Measurements from ENCODE around the gene PAN2.
"Not testable (repeated sequence)": the region's sequence is repeated elsewhere in the genome, so short reads cannot be mapped to it uniquely, and the experiment has no call there.

The PAN2 gene

DNA sequence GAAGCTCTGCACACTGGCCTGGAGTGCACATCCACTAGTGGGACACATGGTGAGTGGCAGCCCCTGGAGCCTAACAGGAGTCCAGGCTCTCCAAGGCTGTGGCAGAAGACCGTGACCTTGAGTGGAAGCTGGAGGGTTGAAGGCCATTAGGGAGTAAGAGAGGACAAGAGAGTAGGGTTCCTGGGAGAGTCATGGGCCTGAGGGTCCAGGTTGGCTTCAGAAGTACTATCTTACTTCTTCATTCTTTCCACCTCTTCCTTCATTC lies 5.3 kb upstream of the PAN2 start:
- no peak for DNase-seq

DNA sequence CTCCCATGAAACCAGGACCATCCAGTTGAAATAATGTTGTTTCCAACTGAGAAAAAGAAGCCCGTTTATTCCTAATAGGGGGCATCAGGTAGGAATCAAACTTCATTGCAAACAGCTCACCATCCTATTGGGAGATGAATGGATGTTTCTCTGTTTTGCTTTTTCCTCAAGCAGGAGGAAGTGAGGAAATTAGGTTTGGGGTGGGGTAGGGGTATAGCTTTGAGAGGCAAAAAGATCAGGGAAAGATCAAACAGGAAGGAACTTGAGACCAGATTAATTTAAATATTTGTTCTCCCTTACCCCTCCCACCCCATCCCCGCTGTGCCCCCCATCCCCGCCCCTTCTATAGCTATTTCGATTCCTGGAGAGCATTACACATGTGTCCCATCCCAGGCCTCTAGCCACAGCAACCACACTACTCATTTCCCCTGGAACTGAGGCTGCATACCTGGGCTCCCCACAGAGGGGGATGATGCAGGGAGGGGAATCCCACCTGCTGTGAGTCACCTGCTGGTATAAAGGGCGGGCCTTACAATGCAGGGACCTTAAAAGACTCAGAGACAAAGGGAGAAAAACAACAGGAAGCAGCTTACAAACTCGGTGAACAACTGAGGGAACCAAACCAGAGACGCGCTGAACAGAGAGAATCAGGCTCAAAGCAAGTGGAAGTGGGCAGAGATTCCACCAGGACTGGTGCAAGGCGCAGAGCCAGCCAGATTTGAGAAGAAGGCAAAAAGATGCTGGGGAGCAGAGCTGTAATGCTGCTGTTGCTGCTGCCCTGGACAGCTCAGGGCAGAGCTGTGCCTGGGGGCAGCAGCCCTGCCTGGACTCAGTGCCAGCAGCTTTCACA lies 4.7 kb upstream of the PAN2 start, which contains the start of gene IL23A:
Gene IL23A, plus strand, starts transcription at position 577 of the 850 bp plus-strand sequence. Its CDS starts 161 bp downstream, at position 738.
- DNase-seq = no peak

DNA sequence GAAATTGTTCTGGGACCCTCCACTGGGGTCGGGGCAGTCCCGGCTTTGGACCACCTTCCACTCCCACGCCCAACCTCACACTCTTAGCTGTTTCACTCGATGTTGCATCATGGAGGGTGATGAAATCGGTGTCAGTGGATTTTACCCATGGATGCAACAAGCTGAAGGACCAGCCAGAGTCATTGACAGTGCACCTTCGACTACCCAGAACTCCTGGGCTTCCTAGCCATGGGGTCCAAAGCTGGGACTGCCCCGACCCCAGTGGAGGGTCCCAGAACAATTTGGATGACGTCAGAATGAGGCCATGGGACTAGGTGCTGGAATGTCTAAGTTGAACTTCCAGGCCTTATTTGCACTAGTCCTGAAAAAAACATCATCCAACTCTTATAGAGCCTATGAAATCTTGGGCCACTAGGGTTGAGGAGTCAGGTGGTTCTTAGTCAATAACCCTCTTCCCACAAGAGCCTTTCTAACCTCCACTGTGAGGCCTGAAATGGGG lies 4.0 kb upstream of the PAN2 start:
- no peak for DNase-seq

DNA sequence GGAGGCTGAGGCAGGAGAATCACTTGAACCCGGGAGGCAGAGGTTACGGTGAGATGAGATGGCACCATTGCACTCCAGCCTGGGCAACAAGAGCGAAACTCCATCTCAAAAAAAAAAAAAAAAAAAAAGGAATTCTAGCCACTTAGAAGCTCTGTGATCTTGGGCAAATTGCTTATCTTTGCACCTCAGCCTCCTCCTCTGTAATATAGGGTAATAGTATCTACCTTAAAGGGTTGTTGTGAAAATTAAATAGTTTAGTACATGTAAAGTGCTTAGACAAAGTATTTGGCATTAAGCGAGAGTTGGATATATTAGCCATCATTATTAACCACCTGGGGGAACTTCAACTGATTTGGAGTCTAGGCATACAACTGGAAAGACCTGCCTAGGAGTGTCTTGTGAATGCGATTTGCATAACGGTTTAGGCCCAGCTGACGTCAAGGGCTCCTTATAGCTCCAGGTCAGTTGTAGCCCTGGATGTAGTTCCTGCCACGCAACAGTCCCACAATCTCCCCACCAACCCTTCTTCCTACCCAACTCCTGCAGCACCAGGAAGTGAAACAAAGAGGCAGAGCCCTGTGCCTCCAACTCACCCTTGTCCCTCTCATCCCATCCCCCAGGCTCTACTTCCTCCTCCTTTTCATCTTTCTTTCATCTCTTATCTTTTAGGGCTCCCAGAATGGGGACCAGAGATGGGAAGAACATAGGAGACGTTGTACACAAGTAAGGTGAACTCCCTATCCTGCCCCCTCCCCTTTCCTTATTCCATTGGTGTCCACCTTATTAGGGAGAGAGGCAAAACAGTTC lies 2.8 kb upstream of the PAN2 start:
- no peak for DNase-seq

DNA sequence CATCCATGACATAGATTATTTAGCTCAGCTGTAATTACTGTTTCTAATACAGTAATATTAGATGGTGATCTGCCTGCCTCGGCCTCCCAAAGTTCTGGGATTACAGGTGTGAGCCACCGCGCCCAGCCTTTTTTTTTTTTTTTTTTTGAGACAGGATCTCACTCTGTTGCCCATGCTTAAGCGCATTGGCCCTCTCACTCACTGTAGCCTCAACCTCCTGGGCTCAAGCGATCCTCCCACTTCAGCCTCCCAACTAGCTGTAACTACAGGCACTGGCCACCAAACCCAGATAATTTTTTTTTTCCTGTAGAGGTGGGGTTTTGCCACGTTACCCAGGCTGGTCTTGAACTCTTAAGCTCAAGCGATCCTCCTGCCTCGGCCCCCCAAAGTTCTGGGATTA lies 1.7 kb upstream of the PAN2 start:
- not testable (repeated sequence) for DNase-seq

DNA sequence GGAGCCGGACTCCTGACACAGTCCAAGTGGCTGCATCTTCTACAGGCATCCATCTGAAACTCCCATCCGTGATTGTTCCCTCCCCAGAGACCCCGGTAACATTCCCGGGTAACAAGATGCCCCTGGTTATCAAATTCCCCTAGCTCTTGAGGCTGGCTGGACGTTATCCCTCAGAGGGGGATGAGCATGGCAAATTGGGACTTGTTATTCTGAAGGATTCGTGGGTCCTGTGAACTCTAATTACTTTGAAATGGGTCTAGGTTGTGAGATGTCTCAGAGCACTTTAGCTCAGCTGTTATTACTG lies 642 bp upstream of the PAN2 start:
- no peak for DNase-seq

DNA sequence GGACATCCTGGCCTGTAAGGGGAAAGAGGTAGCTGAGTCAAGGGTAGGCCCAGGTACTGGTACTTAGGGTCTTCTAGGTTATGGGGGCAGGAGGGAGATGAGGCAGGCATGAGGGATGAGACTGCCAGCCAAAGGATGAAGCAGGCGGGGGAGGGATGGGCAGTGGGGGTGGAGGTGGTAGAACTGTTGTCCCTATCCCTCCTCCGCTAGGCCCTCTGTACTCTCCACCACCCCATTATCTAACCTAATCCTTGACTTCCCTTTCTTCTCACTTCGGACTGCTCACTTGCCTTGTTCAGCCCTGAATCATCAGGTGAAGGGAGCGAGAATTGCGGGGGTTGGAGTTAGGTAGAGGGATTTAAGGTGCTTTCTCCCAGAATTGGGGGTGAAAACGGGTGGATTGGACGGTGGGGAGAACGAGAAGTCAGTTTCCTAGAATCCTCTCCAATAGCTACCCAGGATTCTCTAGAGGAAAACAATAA lies 562 bp downstream of the PAN2 start:
- DNase-seq = no peak

DNA sequence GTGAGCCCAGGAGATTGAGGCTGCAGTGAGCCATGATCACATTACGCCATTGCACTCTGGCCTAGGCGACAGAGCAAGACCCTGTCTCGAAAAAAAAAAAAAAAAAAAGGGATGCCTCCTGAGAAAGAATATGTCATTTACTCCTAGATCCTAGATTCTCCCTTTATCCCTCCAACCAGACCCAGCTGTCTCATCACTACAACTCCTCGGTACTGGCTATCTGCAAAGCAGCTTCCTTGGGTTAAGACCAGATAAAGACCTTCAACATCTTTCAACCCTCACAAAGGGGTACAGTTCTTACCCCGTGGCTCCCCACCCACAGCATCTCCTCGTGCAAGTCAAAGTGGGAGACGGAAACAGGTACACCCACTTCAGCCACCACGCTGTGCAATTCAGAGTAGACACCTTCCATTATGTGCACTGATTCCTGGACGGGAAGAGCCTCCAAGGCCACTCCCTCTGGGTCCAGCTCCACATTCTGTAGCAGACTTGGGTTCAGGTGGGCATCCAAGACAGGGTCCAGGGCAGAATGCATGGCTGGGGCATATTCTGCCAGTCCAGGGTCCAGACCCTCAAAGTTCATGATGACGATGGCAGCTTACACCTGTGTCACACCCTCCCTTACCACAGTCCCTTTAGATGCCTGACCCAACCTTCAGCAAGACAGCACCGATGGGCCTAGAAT lies 1.1 kb downstream of the PAN2 start:
- DNase-seq = no peak

DNA sequence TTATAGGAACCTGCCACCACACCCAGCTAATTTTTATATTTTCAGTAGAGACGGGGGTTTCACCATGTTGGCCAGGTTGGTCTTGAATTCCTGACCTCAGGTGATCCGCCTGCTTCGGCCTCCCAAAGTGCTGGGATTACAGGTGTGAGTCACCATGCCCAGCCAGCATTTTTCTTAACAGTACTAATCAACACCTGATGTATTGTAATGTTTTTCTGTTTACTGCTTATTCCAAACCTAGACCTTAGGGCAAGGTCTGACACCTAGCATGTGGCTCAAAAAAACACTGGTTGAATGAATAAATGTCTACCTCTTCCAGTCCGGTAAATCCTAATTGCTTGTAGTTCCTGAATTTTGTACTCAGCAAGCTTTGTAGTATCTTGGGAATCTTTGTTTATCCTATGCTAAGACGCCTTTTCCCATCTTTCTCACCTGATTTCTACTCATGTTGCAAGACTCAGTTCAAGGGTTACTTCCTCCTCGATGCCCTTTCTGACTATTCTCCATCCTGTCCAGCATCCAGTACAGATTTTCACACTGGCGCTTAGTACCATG lies 2.8 kb downstream of the PAN2 start:
- no peak for DNase-seq

DNA sequence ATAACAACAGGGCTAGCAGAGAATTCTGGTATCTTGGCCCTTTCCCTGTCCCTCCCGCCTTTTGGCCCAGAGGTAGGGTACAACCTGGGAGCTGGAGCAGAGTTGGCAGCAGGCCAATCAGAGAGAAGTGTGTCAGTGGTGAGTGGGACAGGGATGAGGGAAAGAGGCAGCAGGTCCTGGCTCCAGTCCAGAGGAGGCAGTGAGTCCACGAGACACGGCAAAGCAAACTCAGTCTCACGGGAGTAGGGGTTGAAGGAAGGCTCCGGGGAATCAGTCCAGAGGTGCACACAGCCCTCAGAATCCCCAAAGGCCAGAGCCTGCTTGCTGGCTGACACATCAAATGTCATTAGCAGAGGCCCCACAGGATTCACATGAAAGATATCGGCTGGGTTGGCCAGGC lies 7.3 kb downstream of the PAN2 start:
- DNase-seq = no peak

DNA sequence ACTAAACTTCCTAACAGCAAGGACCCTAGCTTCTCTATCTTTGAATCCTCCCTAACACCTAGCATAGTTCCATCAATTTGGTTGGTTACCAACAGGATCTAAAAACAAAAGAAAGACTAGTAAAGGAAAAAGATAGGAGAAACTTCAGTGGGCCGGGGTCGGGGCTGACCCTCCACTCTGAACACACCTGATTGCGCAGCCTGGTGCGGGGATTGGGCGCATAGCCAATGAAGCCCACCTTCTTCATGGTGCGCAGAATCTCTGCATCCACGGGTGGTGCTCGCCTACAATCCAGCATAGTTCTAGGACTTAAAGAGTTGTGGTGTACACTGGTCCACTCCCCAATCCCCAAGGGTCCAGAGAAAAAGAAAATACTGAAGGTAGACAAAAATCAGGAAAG lies 7.7 kb downstream of the PAN2 start:
- DNase-seq = no peak

DNA sequence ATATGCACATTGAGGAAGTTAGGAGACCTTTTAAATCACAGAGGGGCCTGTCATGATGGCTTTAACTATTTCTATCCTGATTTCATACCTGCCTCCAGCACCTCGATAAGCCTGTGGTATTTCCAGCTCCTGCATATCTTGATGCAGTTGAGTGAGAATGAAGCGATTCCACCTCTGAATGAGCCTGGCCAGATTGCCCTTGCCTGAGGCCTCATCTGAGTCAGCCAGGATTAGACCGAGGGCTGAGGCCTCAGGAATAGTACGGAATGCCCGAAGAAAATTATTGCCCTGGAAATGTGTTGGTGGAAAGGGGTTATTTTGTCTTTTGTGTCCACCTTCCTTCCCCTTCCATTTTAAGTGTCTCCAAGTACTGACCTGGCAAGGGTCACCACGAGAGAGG lies 9.6 kb downstream of the PAN2 start:
- no peak for DNase-seq

DNA sequence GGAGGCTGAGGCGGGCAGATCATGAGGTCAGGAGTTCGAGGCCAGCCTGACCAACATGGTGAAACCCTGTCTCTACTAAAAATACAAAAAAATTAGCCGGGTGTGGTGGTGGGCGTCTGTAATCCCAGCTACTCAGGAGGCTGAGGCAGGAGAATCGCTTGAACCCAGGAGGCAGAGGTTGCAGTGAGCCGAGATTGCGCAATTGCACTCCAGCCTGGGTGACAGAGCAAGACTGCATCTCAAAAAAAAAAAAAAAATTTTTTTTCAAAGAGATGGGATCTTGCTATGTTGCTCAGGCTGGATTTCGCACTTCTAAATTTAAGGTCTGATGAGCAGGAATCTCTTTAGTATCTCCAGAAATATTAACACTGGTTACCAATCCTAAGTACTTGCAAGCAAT lies 12.2 kb downstream of the PAN2 start:
- DNase-seq = not testable (repeated sequence)

DNA sequence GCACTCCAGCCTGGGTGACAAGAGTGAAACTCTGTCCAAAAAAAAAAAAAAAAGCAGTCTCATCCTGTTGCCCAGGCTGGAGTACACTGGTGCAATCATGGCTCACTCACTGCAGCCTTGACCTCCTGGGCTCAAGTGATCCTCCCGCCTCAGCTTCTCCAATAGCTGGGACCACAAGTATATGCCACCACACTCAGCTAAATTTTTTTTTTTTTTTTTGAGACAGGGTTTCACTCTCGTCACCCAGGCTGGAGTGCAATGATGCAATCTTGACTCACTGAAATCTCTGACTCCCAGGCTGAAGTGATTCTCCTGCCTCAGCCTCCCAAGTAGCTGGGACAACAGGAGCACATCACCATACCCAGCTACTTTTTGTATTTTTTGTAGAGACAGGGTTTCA lies 12.8 kb downstream of the PAN2 start:
- no peak for DNase-seq

DNA sequence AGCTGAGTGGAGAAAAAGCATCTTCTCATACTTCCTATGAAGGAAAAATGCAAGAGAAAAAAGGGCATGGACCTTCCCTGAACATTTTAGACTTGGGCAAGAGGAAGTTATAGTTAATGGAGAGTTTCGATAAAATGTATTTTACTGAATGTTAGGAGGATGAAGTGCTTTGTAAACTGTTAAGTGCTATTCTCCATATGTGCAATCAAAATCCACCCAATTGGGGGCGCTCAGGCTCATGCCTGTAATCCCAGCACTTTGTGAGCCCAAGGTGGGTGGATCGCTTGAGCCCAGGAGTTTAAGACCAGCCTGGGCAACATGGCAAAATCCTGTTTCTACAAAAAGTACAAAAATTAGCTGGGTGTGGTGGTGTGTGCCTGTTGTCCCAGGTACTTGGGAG lies 16.1 kb downstream of the PAN2 start:
- no peak for DNase-seq

DNA sequence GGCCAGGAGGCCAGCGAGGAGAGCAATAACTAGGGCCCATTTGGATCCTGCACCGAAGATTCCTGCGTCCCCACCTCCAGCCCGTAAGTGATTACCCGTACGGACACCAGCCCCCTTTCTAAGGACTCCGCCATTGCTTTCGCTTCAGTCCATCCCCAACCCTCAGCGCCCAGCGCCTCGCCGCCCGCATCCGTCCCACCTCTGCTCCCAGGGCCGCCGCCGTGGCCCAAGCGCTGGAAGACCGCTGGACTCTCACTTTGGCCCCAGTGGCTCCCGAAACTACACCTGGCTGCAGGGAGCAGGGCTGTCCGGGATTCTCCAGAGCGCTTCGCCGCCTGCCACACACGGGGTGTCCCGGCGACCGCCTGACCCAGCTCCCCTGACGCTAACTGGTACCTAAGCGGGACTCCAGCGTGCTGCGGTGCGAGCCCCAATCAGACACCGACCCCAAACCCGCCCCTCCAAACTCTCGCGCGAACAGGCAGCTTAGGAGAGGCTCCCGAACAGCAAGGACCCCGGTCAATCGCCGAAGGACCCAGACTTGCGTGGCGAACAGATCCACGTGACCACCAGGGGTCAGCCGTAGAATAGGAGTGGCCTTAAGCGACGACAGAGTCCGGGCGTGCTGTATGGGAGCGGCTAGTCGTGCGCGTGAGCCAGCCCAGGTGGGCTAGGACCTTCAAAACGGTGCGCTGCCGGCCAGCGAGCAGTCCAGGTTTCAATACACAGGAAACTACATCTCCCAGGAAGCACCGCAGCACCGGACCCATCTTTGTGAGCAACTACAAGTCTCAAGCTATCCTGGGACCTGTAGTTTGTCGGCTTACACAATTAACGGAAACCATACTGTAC lies 18.0 kb downstream of the PAN2 start, which contains the start of gene CNPY2:
Gene CNPY2, minus strand, starts transcription at position 367 of the 852 bp plus-strand sequence. CDS start 771 bp downstream, outside the sequence.
- DNase-seq = peak; percentile 98

DNA sequence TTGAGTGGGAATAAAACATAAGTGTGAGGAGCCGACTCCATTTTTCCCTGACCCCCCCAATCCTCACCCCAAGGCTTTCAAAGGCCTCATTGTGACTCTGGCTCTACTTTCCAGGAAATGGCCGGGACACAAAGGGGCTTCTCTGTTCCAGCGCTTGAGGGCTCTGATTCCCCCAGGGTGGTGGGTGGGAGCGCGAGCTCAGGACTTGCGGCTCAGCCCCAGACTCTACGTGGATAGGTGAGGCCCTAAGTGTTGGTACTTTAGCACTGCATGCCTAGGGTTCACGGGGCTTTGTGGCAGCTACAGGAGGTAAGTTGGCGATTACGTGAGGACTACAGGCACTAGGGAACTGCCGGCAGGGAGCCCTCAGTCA lies 18.6 kb downstream of the PAN2 start:
- no peak for DNase-seq

DNA sequence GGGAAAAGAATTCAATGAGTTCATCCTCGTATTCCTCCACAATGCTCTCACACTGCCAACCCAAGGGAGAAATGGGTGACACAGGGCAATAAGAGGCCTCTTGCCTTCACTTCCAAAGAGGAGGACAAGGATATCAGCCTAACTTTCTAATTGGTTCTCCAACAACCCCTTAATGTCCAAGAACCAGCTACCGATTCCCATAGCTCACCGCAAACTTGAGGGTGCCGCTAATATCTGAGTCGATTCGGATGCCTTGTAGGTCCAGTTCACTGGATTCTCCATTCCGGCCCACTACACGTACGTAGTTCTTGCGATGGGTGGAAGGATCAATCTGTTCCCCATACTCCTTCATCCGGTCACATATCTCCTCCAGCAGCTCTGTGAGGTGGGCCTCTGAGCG lies 22.8 kb downstream of the PAN2 start:
- DNase-seq = no peak

DNA sequence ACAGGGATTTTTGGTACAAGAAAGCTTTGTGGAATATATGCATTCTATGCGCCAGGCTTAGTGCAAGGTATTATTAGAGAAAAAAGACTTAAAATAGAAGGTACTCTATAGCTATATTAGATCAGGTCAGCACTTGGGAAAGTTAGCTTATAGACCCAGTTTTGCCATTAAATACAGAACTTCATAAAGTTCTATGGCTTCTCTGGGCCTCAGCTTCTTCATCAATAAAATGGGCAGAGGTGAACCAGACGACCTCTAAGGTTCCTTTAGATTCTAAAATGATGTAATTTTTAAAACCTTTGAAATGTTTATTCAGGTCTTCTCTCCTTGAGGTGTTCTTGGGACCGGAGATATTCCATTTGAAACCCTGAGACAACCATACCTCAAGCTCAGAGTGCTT lies 25.1 kb downstream of the PAN2 start:
- DNase-seq = no peak

DNA sequence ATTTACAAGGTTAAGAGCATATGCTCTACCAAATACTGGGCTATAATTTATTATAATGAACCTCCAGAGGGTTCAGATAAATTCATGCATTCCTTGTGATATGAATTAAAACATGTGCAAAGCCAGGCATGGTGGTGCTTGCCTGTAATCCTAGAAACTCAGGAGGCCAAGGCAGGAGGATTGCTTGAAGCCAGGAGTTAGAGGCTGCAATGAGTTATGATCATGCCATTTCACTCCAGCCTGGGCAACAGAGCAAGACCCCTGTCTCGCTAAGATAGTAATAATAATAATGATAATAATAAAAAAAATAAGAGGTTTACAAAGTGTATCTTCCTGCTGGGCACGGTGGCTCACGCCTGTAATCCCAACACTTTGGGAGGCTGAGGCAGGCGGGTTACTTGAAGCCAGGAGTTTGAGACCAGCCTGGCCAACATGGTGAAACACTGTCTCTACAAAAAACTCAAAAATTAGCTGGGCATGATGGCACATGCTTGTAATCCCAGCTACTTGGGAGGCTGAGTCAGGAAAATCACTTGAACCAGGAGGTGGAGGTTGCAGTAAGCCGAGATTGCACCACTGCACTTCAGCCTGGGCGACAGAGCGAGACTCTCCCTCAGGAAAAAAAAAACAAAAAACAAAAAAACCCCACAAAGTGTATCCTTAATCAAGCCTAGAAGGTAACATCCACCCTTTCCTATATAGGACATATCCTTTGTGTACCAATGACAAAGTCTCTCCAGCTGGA lies 26.4 kb downstream of the PAN2 start:
- no peak for DNase-seq

DNA sequence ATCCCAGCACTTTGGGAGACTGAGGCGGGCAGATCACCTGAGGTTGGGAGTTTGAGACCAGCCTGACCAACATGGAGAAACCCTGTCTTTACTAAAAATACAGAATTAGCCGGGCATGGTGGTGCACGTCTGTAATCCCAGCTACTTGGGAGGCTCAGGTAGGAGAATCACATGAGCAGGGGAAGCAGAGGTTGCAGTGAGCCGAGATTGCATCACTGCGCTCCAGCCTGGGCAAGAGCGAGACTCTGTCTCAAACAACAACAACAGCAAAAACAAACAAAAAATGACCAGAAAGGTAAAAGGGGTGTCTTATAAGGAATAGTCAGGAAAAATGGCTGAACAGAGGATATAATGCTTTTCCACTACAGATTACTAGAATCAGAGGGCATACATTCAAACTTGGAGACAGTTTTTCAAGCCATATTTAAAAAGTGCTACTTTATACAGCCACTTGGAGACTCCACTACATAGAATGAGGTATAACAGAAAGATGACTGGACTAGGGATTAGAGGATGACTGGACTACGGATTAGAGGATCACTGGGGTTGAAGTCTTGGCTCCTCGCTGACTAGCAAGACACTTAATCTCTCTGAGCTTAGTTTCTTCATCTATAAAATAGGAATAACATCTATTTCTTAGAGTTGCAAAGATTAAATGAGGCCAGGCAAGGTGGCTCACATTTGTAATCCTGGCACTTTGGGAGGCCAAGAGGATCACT lies 28.8 kb downstream of the PAN2 start:
- DNase-seq = no peak

Measured in left hindlimb (tissue), 1 donor.